Measurements from ENCODE around the gene RAD51D. TPM values are rescaled to one million over a fixed set of nuclear protein-coding genes. Genes with fewer than 3 reads are reported as not detected.

The RAD51D gene
- polyA plus RNA-seq, 1 experiment: 14.3 TPM

DNA sequence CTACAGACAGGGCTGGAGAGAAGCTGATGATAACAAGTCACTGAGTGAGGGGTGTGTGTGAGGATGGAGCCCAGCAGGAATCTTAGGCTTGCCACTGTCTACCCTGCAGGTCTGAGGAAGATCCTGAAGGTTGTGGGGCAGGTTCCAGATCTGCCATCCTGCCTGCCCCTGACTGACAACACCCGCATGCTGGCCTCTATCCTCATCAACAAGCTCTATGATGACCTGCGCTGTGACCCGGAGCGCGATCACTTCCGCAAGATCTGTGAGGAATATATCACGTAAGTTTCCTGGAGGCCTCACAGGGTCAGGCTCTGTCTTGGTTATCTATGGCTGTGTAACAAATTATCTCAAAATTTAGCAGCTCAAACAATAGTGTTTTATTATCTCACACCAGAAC is 44.2 kb upstream of the RAD51D start:
- POLR2A ChIA-PET: no interaction called here
- no peak for DNase-seq (ENCODE audit: low read depth, low spot score)
- peaks cover 10% of the 10 kb centered on the region for H3K27me3 ChIP-seq (ENCODE audit: control insufficient read depth, insufficient read depth, low read length)
- no peak for TF ChIP-seq CTCF (IDR thresholded peaks at IDR 0.05; ENCODE audit: low read depth, low read length)
- CTCF ChIA-PET: interaction anchor here (0.6 to 1.4 kb wide), 2 partner anchors 211 to 374 kb away, joined by 3 read pairs; partner anchors contain the start of gene SLFN12L
- H3K4me3 ChIP-seq (ENCODE audit: low read depth, low read length): no peak overlapping the region
- no peaks in the 10 kb centered on the region for H3K9me3 ChIP-seq (ENCODE audit: control insufficient read depth, insufficient read depth, low read length)
- no peak overlapping the region for H3K27ac ChIP-seq (ENCODE audit: low read depth, low read length)

GRCh38 chr17:35162755-35163154 is 43.1 kb upstream of the RAD51D start:
- Histone ChIP-seq H3K27me3 (ENCODE audit: control insufficient read depth, insufficient read depth, low read length) (peaks cover 10% of the 10 kb centered on the region), H3K27ac (ENCODE audit: low read depth, low read length) (no peak overlapping the region), H3K4me3 (ENCODE audit: low read depth, low read length) (no peak overlapping the region), H3K9me3 (ENCODE audit: control insufficient read depth, insufficient read depth, low read length) (no peaks in the 10 kb centered on the region)
- DNase-seq (ENCODE audit: low read depth, low spot score): no peak
- no peak for TF ChIP-seq CTCF (IDR thresholded peaks at IDR 0.05; ENCODE audit: low read depth, low read length)
- CTCF ChIA-PET: no interaction called here
- POLR2A ChIA-PET: no interaction called here

- POLR2A ChIA-PET: no interaction called here
- CTCF ChIA-PET: no interaction called here
Observed at GRCh38 chr17:35161281-35161761, 41.7 kb upstream of the RAD51D start.

DNA sequence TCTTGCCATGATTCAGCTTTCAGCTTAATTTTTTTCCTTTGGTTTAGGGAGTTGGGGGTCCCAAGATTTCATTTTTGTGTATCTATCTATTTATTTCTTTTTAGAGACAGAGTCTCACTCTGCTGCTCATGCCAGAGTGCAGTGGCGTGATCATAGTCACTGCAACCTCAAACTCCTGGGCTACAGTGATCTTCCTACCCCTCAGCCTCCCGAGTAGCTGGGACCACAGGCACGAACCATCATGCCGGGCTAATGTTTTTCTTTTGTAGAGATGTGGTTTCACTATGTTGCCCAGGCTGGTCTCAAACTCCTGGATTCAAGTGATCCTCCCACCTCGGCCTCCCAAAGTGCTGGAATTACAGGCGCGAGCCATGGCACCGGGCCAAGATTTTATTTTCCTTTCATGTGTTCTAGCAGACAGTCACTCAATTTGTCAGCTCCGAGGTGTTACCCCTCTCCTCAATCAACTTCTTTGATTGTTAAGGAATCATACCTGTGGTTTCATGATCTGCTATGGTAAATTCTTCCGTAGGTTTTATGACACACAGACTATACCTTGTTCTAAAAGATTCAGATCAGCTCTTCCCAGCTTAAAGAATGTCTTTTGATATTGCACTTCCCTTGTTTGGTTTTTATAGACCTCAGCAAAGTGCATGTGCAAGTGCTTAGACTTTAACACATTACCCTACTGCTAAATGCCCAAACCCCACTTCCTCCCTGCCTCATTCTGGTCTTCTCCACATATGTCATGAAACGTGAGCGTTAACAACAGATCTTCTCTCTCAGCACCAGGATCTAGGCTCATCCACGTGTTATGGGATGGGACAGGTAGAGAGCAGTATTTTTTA is 40.9 kb upstream of the RAD51D start:
- no peaks in the 10 kb centered on the region for H3K9me3 ChIP-seq (ENCODE audit: control insufficient read depth, insufficient read depth, low read length)
- POLR2A ChIA-PET: no interaction called here
- no peak for DNase-seq (ENCODE audit: low read depth, low spot score)
- H3K27ac ChIP-seq (ENCODE audit: low read depth, low read length): no peak overlapping the region
- CTCF ChIA-PET: interaction anchor here (1.2 kb wide), 1 partner anchor 587 kb away, joined by 3 read pairs; no protein-coding TSS in a partner anchor
- peaks cover 10% of the 10 kb centered on the region for H3K27me3 ChIP-seq (ENCODE audit: control insufficient read depth, insufficient read depth, low read length)
- TF ChIP-seq CTCF (IDR thresholded peaks at IDR 0.05; ENCODE audit: low read depth, low read length): no peak
- no peak overlapping the region for H3K4me3 ChIP-seq (ENCODE audit: low read depth, low read length)

More at GRCh38 chr17:35161281-35161761, 41.7 kb upstream of the RAD51D start:
- H3K4me3 ChIP-seq (ENCODE audit: low read depth, low read length): no peak overlapping the region
- DNase-seq (ENCODE audit: low read depth, low spot score): no peak
- no peak for TF ChIP-seq CTCF (IDR thresholded peaks at IDR 0.05; ENCODE audit: low read depth, low read length)
- peaks cover 10% of the 10 kb centered on the region for H3K27me3 ChIP-seq (ENCODE audit: control insufficient read depth, insufficient read depth, low read length)
- no peaks in the 10 kb centered on the region for H3K9me3 ChIP-seq (ENCODE audit: control insufficient read depth, insufficient read depth, low read length)
- H3K27ac ChIP-seq (ENCODE audit: low read depth, low read length): no peak overlapping the region

- CTCF ChIA-PET: interaction anchor here (1.2 kb wide), 1 partner anchor 588 kb away, joined by 3 read pairs; no protein-coding TSS in a partner anchor
- peaks cover 10% of the 10 kb centered on the region for H3K27me3 ChIP-seq (ENCODE audit: control insufficient read depth, insufficient read depth, low read length)
Observed at GRCh38 chr17:35159940-35160339, 40.3 kb upstream of the RAD51D start.

More at GRCh38 chr17:35159940-35160339, 40.3 kb upstream of the RAD51D start:
- POLR2A ChIA-PET: no interaction called here
- H3K9me3 ChIP-seq (ENCODE audit: control insufficient read depth, insufficient read depth, low read length): no peaks in the 10 kb centered on the region
- no peak overlapping the region for H3K4me3 ChIP-seq (ENCODE audit: low read depth, low read length)
- no peak for TF ChIP-seq CTCF (IDR thresholded peaks at IDR 0.05; ENCODE audit: low read depth, low read length)
- DNase-seq (ENCODE audit: low read depth, low spot score): no peak
- no peak overlapping the region for H3K27ac ChIP-seq (ENCODE audit: low read depth, low read length)
